Measurements from ENCODE around the gene ALX3. TPM values are rescaled to one million over a fixed set of nuclear protein-coding genes. Genes with fewer than 3 reads are reported as not detected.

The ALX3 gene
- total RNA-seq, 3 donors from 2014 or later: 0.44 to 0.80 (median 0.66) TPM

- H3K36me3 ChIP-seq: no peaks in the 10 kb centered on the region
- no peaks in the 10 kb centered on the region for H3K4me1 ChIP-seq
- H3K9me3 ChIP-seq: no peaks in the 10 kb centered on the region
- DNase-seq (ENCODE audit: low spot score in 2 of 2): no peak
- H3K4me3 ChIP-seq: no peak overlapping the region
- H3K27me3 ChIP-seq: no peaks in the 10 kb centered on the region
- intact Hi-C loops (cut with DNase I; ENCODE audit: low total_unique reads): no loop called here
- no peak for TF ChIP-seq POLR2A (IDR thresholded peaks at IDR 0.05)
- no peak for TF ChIP-seq CTCF (IDR thresholded peaks at IDR 0.05)
- TF ChIP-seq POLR2AphosphoS5 (IDR thresholded peaks at IDR 0.05): no peak
- no peak overlapping the region for H3K27ac ChIP-seq
Observed at GRCh38 chr1:110097507-110098221, 27.2 kb upstream of the ALX3 start.

GRCh38 chr1:110094931-110095654 lies 24.6 kb upstream of the ALX3 start:
- TF ChIP-seq POLR2AphosphoS5 (IDR thresholded peaks at IDR 0.05): no peak
- TF ChIP-seq POLR2A (IDR thresholded peaks at IDR 0.05): no peak
- TF ChIP-seq CTCF (IDR thresholded peaks at IDR 0.05): no peak
- intact Hi-C loops (cut with DNase I; ENCODE audit: low total_unique reads): no loop called here

GRCh38 chr1:110092991-110093390 lies 22.5 kb upstream of the ALX3 start:
- Histone ChIP-seq H3K4me3 (no peak overlapping the region), H3K27ac (no peak overlapping the region), H3K36me3 (no peaks in the 10 kb centered on the region), H3K4me1 (peaks cover 0 to under 1% of the 10 kb centered on the region in 2 donors), H3K9me3 (no peaks in the 10 kb centered on the region), H3K27me3 (no peaks in the 10 kb centered on the region)
- TF ChIP-seq CTCF (IDR thresholded peaks at IDR 0.05) (no peak), POLR2A (IDR thresholded peaks at IDR 0.05) (no peak), POLR2AphosphoS5 (IDR thresholded peaks at IDR 0.05) (no peak)
- intact Hi-C loops (cut with DNase I; ENCODE audit: low total_unique reads): no loop called here
- no peak for DNase-seq (ENCODE audit: low spot score in 2 of 2)

More at GRCh38 chr1:110094931-110095654, 24.6 kb upstream of the ALX3 start:
- Histone ChIP-seq H3K36me3 (no peaks in the 10 kb centered on the region), H3K9me3 (no peaks in the 10 kb centered on the region), H3K4me3 (no peak overlapping the region), H3K27ac (no peak overlapping the region), H3K27me3 (no peaks in the 10 kb centered on the region), H3K4me1 (no peaks in the 10 kb centered on the region)
- no peak for DNase-seq (ENCODE audit: low spot score in 2 of 2)

- Histone ChIP-seq H3K9me3 (no peaks in the 10 kb centered on the region), H3K36me3 (no peaks in the 10 kb centered on the region), H3K4me3 (no peak overlapping the region), H3K27ac (no peak overlapping the region), H3K27me3 (no peaks in the 10 kb centered on the region), H3K4me1 (peaks cover 0 to 4% of the 10 kb centered on the region in 2 donors)
- no peak for DNase-seq (ENCODE audit: low spot score in 2 of 2)
- TF ChIP-seq CTCF (IDR thresholded peaks at IDR 0.05): no peak
- no peak for TF ChIP-seq POLR2AphosphoS5 (IDR thresholded peaks at IDR 0.05)
- TF ChIP-seq POLR2A (IDR thresholded peaks at IDR 0.05): no peak
- intact Hi-C loops (cut with DNase I; ENCODE audit: low total_unique reads): no loop called here
Observed at GRCh38 chr1:110091791-110092190, 21.3 kb upstream of the ALX3 start.

GRCh38 chr1:110091381-110091780 lies 20.9 kb upstream of the ALX3 start:
- intact Hi-C loops (cut with DNase I; ENCODE audit: low total_unique reads): no loop called here
- H3K9me3 ChIP-seq: no peaks in the 10 kb centered on the region
- DNase-seq (ENCODE audit: low spot score in 2 of 2): no peak
- TF ChIP-seq POLR2A (IDR thresholded peaks at IDR 0.05): no peak
- no peaks in the 10 kb centered on the region for H3K36me3 ChIP-seq
- no peak overlapping the region for H3K27ac ChIP-seq
- H3K27me3 ChIP-seq: no peaks in the 10 kb centered on the region
- H3K4me1 ChIP-seq: peaks cover 0 to 4% of the 10 kb centered on the region in 2 donors
- H3K4me3 ChIP-seq: no peak overlapping the region
